Esophagus muscularis mucosa (tissue), 4 donors: ENCODE results near the gene INPPL1.

ENCODE experiments used
- CTCF ChIP-seq, 3 experiments: fragments of 200-600 bp in 2 of 3; fragments of 450-650 bp in 1 of 3; sonication (generic) in 2 of 3; IDR thresholded peaks; one replicate each; pipeline ENCODE4 v1.5.1; 2017 to 2019; ENCODE audit warnings: antibody characterized with exemption in 3 of 3, mild to moderate bottlenecking in 2 of 3, moderate library complexity in 1 of 3
- EP300 ChIP-seq: sonication (generic); formaldehyde crosslinking; IDR thresholded peaks from one replicate; pipeline ENCODE4 v1.6.1; 2017; ENCODE audit warnings: antibody characterized with exemption
- POLR2A ChIP-seq: fragments of 450-650 bp; IDR thresholded peaks from one replicate; pipeline ENCODE4 v1.6.1; 2017; ENCODE audit warnings: antibody characterized with exemption, moderate library complexity, mild to moderate bottlenecking, low read depth
- POLR2AphosphoS5 ChIP-seq, 2 donors: sonication (generic); formaldehyde crosslinking; IDR thresholded peaks; one replicate each; pipeline ENCODE4 v1.6.1; 2017; ENCODE audit warnings: antibody characterized with exemption in 2 of 2

GRCh38 chr11:72259490-72259889 is 34.9 kb downstream of the INPPL1 start:
- no peak for TF ChIP-seq CTCF (IDR thresholded peaks at IDR 0.05)
- no peak for TF ChIP-seq POLR2A
- TF ChIP-seq EP300, result no peak
- no peak for TF ChIP-seq POLR2AphosphoS5 (IDR thresholded peaks at IDR 0.05)
